ENCODE results near the gene ATP11A.
A peak's percentile ranks its signal among the peaks of the same experiment; 100 is the strongest.

The ATP11A gene

DNA sequence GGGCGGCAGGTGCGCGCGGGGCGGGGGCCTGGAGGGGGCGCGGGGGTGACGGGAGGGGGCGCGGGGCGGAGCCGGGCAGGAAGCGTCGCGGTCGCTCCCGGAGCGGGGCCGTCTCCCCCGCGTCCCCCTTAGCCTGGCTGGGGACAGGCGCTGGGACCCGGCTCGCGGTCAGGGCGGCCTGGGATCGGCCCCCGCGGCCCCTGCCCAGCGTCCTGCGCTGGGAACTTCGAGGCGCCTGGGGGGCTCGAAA is 204.5 kb downstream of the ATP11A start:
- peak overlapping the region; percentile 50 for H3K4me2 ChIP-seq (ENCODE audit: insufficient read depth, low read length)
- no peak overlapping the region for H2AFZ ChIP-seq (ENCODE audit: low read depth, low read length)
- no peaks in the 10 kb centered on the region for H3K79me2 ChIP-seq (ENCODE audit: insufficient read depth, low read length)
- H3K4me1 ChIP-seq (ENCODE audit: insufficient read depth, low read length): peaks cover 5% of the 10 kb centered on the region
- H3K9me3 ChIP-seq (ENCODE audit: insufficient read depth, low read length, severe bottlenecking): no peaks in the 10 kb centered on the region
- peak overlapping the region in 1 of 2 experiments; percentile 34; a peak in 1 of 4 replicates for H3K4me3 ChIP-seq (ENCODE audit: low read depth in 1 of 2, low read length in 2 of 2)
- no peak overlapping the region for H3K27ac ChIP-seq (ENCODE audit: low read length)
- 0 out of 2 replicates have a peak, but pooled peaks cover 4% of the 10 kb centered on the region for H4K20me1 ChIP-seq (ENCODE audit: insufficient read depth, low read length)
- H3K27me3 ChIP-seq (ENCODE audit: insufficient read depth, low read length, poor library complexity): peaks cover 6% of the 10 kb centered on the region
- no peaks in the 10 kb centered on the region for H3K36me3 ChIP-seq (ENCODE audit: insufficient read depth, low read length)
- DNase-seq: no peak
- TF ChIP-seq, protein P1, sequence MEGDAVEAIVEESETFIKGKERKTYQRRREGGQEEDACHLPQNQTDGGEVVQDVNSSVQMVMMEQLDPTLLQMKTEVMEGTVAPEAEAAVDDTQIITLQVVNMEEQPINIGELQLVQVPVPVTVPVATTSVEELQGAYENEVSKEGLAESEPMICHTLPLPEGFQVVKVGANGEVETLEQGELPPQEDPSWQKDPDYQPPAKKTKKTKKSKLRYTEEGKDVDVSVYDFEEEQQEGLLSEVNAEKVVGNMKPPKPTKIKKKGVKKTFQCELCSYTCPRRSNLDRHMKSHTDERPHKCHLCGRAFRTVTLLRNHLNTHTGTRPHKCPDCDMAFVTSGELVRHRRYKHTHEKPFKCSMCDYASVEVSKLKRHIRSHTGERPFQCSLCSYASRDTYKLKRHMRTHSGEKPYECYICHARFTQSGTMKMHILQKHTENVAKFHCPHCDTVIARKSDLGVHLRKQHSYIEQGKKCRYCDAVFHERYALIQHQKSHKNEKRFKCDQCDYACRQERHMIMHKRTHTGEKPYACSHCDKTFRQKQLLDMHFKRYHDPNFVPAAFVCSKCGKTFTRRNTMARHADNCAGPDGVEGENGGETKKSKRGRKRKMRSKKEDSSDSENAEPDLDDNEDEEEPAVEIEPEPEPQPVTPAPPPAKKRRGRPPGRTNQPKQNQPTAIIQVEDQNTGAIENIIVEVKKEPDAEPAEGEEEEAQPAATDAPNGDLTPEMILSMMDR (IDR thresholded peaks at IDR 0.05; ENCODE audit: borderline replicate concordance, extremely low read depth, low read length, poor library complexity, severe bottlenecking): no peak
- TF ChIP-seq EZH2 (IDR thresholded peaks at IDR 0.05; ENCODE audit: borderline replicate concordance, low read depth, low read length, severe bottlenecking): no peak
- no peak overlapping the region for H3K9ac ChIP-seq (ENCODE audit: low read depth, low read length)
- no peak; the same call in 2 of the 3 replicates for ATAC-seq (ENCODE audit: insufficient read depth, low read depth)

DNA sequence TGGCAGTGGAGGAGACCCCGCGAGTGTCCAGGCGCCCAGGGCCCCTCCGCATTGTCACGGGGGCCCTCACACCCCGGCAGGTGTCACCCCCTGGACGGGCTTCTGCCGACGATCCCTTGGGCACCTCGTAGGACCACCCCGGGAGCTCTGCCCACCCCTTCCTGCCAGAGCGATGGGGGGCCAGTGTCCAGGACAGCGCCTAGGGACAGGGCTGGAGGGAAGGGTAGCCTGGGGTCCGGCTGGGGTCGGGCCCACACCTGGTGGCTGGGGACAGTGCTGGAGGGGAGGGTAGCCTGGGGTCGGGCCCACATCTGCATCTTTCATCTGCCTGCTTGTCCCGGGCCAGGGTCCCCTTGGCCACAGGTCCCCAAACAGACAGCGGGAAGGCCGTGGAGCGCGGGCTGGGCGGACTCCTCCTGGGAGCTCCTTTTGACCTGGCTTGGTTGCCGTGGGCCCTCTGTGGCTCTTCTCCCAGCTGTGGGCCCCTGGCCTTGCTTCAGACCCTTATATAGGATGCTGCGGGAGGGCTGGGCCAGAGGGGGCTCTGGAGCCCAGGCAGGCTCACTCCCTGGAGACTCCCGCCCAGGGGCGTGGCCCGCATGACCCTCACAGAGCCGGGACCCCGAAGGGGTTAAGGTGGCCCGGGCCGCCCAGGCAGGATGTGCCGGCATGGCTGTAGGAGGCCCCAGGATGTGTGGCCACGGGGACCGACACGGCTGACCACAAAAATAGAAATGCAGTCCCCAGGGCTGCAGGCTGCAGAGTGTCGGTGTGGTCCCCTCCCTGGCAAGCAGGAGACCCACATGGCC is 205.0 kb downstream of the ATP11A start:
- no peak overlapping the region for H3K9ac ChIP-seq (ENCODE audit: low read depth, low read length)
- TF ChIP-seq, protein P1 (IDR thresholded peaks at IDR 0.05; ENCODE audit: borderline replicate concordance, extremely low read depth, low read length, poor library complexity, severe bottlenecking): no peak
- TF ChIP-seq EZH2 (IDR thresholded peaks at IDR 0.05; ENCODE audit: borderline replicate concordance, low read depth, low read length, severe bottlenecking): no peak
- 0 out of 2 replicates have a peak, but pooled peaks cover 4% of the 10 kb centered on the region for H4K20me1 ChIP-seq (ENCODE audit: insufficient read depth, low read length)
- peak overlapping the region; percentile 50 for H3K4me2 ChIP-seq (ENCODE audit: insufficient read depth, low read length)
- DNase-seq (no peak), ATAC-seq (ENCODE audit: insufficient read depth, low read depth) (no peak)
- no peaks in the 10 kb centered on the region for H3K79me2 ChIP-seq (ENCODE audit: insufficient read depth, low read length)
- H3K4me3 ChIP-seq (ENCODE audit: low read depth in 1 of 2, low read length in 2 of 2): peak overlapping the region in 1 of 2 experiments; percentile 34; a peak in 1 of 4 replicates
- H3K9me3 ChIP-seq (ENCODE audit: insufficient read depth, low read length, severe bottlenecking): no peaks in the 10 kb centered on the region
- no peak overlapping the region for H2AFZ ChIP-seq (ENCODE audit: low read depth, low read length)
- peaks cover 6% of the 10 kb centered on the region for H3K27me3 ChIP-seq (ENCODE audit: insufficient read depth, low read length, poor library complexity)
- H3K27ac ChIP-seq (ENCODE audit: low read length): no peak overlapping the region
- peaks cover 5% of the 10 kb centered on the region for H3K4me1 ChIP-seq (ENCODE audit: insufficient read depth, low read length)
- H3K36me3 ChIP-seq (ENCODE audit: insufficient read depth, low read length): no peaks in the 10 kb centered on the region

DNA sequence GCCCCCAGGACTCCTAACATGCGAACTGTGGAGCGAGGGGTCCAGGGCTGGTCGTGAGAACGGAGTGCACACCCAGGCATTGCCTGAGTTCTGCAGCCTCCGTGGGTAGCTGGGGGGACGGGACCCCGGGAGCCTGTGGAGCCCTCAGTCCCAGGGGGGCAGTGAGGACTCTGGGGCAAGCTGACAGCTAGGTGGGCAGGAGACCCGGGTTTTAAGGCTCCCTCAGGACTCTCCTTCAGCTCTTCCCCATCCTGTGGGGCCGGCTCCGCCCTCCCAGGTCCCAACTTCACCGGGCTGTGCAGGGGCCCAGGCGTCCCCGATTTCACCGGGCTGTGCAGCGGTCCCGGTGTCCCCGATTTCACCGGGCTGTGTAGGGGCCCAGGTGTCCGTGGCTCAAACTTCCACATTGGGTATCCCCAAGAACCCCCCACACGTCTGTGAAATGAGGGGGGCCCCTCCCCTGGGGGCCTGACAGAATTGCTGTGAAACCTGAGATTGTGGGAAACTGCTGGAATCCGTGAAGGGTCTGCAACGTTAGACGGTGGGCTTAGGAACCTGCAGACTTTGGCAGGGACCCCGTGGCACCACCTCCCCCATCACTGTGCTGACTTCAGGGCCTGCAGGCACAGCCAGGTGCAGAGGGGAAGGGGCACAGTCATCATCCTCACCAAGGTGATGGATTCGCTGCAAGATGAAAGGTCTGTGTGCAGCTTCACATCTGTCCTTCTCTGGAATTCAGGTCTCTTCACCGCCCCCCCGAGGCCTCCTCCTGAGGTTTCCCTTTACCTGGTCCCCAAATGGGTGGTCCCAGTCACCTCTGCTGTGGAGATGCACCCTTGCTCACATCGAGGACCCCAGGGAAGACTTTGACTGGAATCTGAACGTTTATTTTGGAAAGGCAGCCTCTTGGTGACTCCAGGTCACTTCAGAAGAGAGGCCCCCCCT is 206.0 kb downstream of the ATP11A start:
- H3K4me1 ChIP-seq (ENCODE audit: insufficient read depth, low read length): peaks cover 5% of the 10 kb centered on the region
- H3K9me3 ChIP-seq (ENCODE audit: insufficient read depth, low read length, severe bottlenecking): no peaks in the 10 kb centered on the region
- H2AFZ ChIP-seq (ENCODE audit: low read depth, low read length): no peak overlapping the region
- no peak for DNase-seq
- H3K27ac ChIP-seq (ENCODE audit: low read length): no peak overlapping the region
- ATAC-seq (ENCODE audit: insufficient read depth, low read depth): no peak
- H3K79me2 ChIP-seq (ENCODE audit: insufficient read depth, low read length): no peaks in the 10 kb centered on the region
- H3K4me2 ChIP-seq (ENCODE audit: insufficient read depth, low read length): no peak overlapping the region
- H3K36me3 ChIP-seq (ENCODE audit: insufficient read depth, low read length): no peaks in the 10 kb centered on the region
- no peak for TF ChIP-seq EZH2 (IDR thresholded peaks at IDR 0.05; ENCODE audit: borderline replicate concordance, low read depth, low read length, severe bottlenecking)
- TF ChIP-seq, protein P1 (IDR thresholded peaks at IDR 0.05; ENCODE audit: borderline replicate concordance, extremely low read depth, low read length, poor library complexity, severe bottlenecking): no peak
- H3K27me3 ChIP-seq (ENCODE audit: insufficient read depth, low read length, poor library complexity): peaks cover 8% of the 10 kb centered on the region
- H3K9ac ChIP-seq (ENCODE audit: low read depth, low read length): no peak overlapping the region
- H4K20me1 ChIP-seq (ENCODE audit: insufficient read depth, low read length): 0 out of 2 replicates have a peak, but pooled peaks cover 4% of the 10 kb centered on the region
- H3K4me3 ChIP-seq (ENCODE audit: low read depth in 1 of 2, low read length in 2 of 2): no peak overlapping the region

Data from DND-41 (cell line).